Upper lobe of left lung (tissue), 4 donors: ENCODE data around the gene ACSBG1.

ENCODE experiments used
- CTCF ChIP-seq, 6 experiments: fragments of 450-650 bp in 4 of 6; fragments of 200-600 bp in 2 of 6; sonication (generic) in 2 of 6; IDR thresholded peaks; one replicate each; pipeline ENCODE4 v1.5.1; 2016 to 2019; ENCODE audit warnings: antibody characterized with exemption in 6 of 6
- POLR2A ChIP-seq, 4 donors: fragments of 450-650 bp; IDR thresholded peaks; one replicate each; pipeline ENCODE4 v1.5.1; 2016 to 2017; ENCODE audit warnings: antibody characterized with exemption in 4 of 4, mild to moderate bottlenecking in 2 of 4
- POLR2AphosphoS5 ChIP-seq, 2 donors: sonication (generic); formaldehyde crosslinking; IDR thresholded peaks; one replicate each; pipeline ENCODE4 v1.5.1; 2017; ENCODE audit warnings: antibody characterized with exemption in 2 of 2

DNA sequence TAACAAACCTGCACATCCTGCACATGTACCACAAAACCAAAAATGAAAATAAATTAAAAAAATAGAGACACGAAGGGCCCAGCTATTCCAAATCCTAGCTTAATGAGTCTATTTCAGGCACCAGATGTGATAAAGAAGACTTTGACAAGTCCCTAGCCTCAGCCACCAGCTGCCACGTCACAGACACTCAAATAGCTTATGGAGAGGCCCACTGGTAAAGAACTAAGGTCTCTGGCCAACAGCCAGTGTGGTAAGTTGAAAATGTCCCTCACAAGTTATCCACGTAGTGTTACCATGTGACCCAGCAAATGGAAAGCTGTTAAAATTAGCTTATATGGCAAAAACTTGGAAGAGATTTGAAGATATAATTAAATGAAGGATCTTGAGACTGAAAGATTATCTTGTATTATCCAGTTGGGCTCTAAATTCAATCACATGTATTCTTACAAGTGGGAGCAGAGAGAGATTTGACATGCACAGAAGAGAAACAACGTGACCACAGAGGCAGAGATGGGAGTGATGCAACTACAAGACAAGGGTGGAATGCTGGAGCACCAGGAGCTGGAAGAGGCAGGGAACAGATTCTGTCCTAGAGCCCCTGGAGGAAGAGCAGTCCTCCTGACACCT is 10.9 kb downstream of the ACSBG1 start:
- TF ChIP-seq CTCF (IDR thresholded peaks at IDR 0.05) = no peak
- no peak for TF ChIP-seq POLR2A (IDR thresholded peaks at IDR 0.05)
- no peak for TF ChIP-seq POLR2AphosphoS5 (IDR thresholded peaks at IDR 0.05)
